PC-3 (cell line): ENCODE results near the gene TBC1D13. TPM values are rescaled to one million over a fixed set of nuclear protein-coding genes. Genes with fewer than 3 reads are reported as not detected.

ENCODE experiments used
- ATAC-seq: fragments of 200-7000 bp; cut with Tn5 transposase; 2 replicates; pipeline ENCODE4 v1.9.1; 2020; ENCODE audit warnings: mild to moderate bottlenecking, moderate library complexity
- BruUV-seq: library from RNA; stranded (reverse); fragments of 400-500 nt; replicated peaks from 2 replicates; lab custom pipeline; 2021; lab: Mats Ljungman, UMichigan
- CTCF ChIA-PET: fragments of 300-600 bp; sonication (Branson Sonifier 250); formaldehyde crosslinking; loops from one replicate; lab custom pipeline; 2022; ENCODE audit warnings: antibody characterized with exemption; lab: Charles Lee
- POLR2A ChIA-PET: fragments of 300-600 bp; sonication (Branson Sonifier 250); formaldehyde crosslinking; loops from one replicate; lab custom pipeline; 2022; ENCODE audit warnings: antibody characterized with exemption; ENCODE audit not compliant: unreplicated experiment; lab: Charles Lee
- DNase-seq: peaks from one replicate; pipeline ENCODE4 v3.0.0-alpha.2; 2015
- H2AFZ ChIP-seq: fragments of 300-600 bp; sonication (generic); 2 replicates; pipeline ENCODE4 v1.6.0; 2016; ENCODE audit warnings: antibody characterized with exemption, low read length
- H3F3A ChIP-seq: fragments of 300-600 bp; sonication (generic); one replicate; pipeline ENCODE4 v1.6.0; 2017; ENCODE audit warnings: antibody characterized with exemption, low read length, control low read depth, mild to moderate bottlenecking; ENCODE audit not compliant: unreplicated experiment
- H3K27ac ChIP-seq: fragments of 300-600 bp; sonication (generic); 2 replicates; pipeline ENCODE4 v1.5.1; 2016; ENCODE audit warnings: mild to moderate bottlenecking, low read length
- H3K27me3 ChIP-seq: fragments of 300-600 bp; sonication (generic); 2 replicates; pipeline ENCODE4 v1.6.1; 2016; ENCODE audit warnings: low read length, mixed read lengths
- H3K36me3 ChIP-seq: fragments of 300-600 bp; sonication (generic); 2 replicates; pipeline ENCODE4 v1.6.1; 2016; ENCODE audit warnings: low read depth, mixed run types, low read length, mixed read lengths
- H3K4me1 ChIP-seq: fragments of 300-600 bp; sonication (generic); 2 replicates; pipeline ENCODE4 v1.5.1; 2016; ENCODE audit warnings: low read length; ENCODE audit not compliant: insufficient read depth
- H3K4me2 ChIP-seq: fragments of 300-600 bp; sonication (generic); 2 replicates; pipeline ENCODE4 v1.6.0; 2016; ENCODE audit warnings: low read length
- H3K4me3 ChIP-seq: fragments of 300-600 bp; sonication (generic); 2 replicates; pipeline ENCODE4 v1.5.1; 2016; ENCODE audit warnings: mild to moderate bottlenecking, low read length, mixed read lengths
- H3K79me2 ChIP-seq: fragments of 300-600 bp; sonication (generic); 2 replicates; pipeline ENCODE4 v1.6.1; 2017; ENCODE audit warnings: low read length, mixed read lengths
- H3K9ac ChIP-seq: fragments of 300-600 bp; sonication (generic); 2 replicates; pipeline ENCODE4 v1.6.0; 2016; ENCODE audit warnings: mild to moderate bottlenecking, low read length
- H3K9me2 ChIP-seq: fragments of 300-600 bp; sonication (generic); replicated peaks from 2 replicates; pipeline ENCODE4 v1.6.1; 2016; ENCODE audit warnings: mixed run types, low read length, mixed read lengths
- H3K9me3 ChIP-seq: fragments of 300-600 bp; sonication (generic); 2 replicates; pipeline ENCODE4 v1.6.1; 2016; ENCODE audit warnings: low read length, mixed read lengths
- H4K20me1 ChIP-seq: fragments of 300-600 bp; sonication (generic); 2 replicates; pipeline ENCODE4 v1.6.1; 2016; ENCODE audit warnings: low read length, mixed read lengths
- CTCF ChIP-seq: fragments of 300-600 bp; sonication (generic); conservative IDR thresholded peaks from 2 replicates; pipeline ENCODE4 v1.5.1; 2017; ENCODE audit warnings: antibody characterized with exemption, low read depth, mild to moderate bottlenecking, low read length
- EZH2 ChIP-seq: fragments of 300-600 bp; sonication (generic); IDR thresholded peaks from one replicate; pipeline ENCODE4 v1.6.1; 2017; ENCODE audit warnings: antibody characterized with exemption, mild to moderate bottlenecking, low read length; ENCODE audit not compliant: unreplicated experiment
- EZH2phosphoT487 ChIP-seq: fragments of 300-600 bp; sonication (generic); IDR thresholded peaks from 2 replicates; pipeline ENCODE4 v1.6.1; 2018; ENCODE audit warnings: mild to moderate bottlenecking, antibody characterized with exemption, low read length, borderline replicate concordance
- intact Hi-C: fragments of 100-400 bp; cut with micrococcal nuclease; formaldehyde crosslinking; loops from 2 replicates; pipeline ENCODE4 v1.9.0; 2023
- total RNA-seq: library from RNA; depleted of rRNA; stranded (reverse); fragments of >200 nt; gene quantifications from 2 replicates; pipeline ENCODE4 v1.2.3, GENCODE V29; 2014

Gene TBC1D13
- total RNA-seq, 1 experiment from 2014 or later: 15.0 TPM

- H2AFZ ChIP-seq: no peak overlapping the region
- H3K9me2 ChIP-seq: no peaks in the 10 kb centered on the region
- H3K36me3 ChIP-seq: peaks cover 9% of the 10 kb centered on the region; the same call in 1 of the 2 replicates
- peaks cover 4% of the 10 kb centered on the region; the same call in 1 of the 2 replicates for H3K4me1 ChIP-seq
- no peaks in the 10 kb centered on the region for H3K9me3 ChIP-seq
- CTCF ChIA-PET: no interaction called here
- intact Hi-C loops: no loop called here
- H3K4me2 ChIP-seq: no peak overlapping the region
- 0 out of 2 replicates have a peak, but pooled peaks cover 11% of the 10 kb centered on the region for H3K79me2 ChIP-seq
- no peaks in the 10 kb centered on the region for H3K27me3 ChIP-seq
- H4K20me1 ChIP-seq: no peaks in the 10 kb centered on the region
- POLR2A ChIA-PET: no interaction called here
- no peak for DNase-seq
- no peak overlapping the region for H3K9ac ChIP-seq
- no peak overlapping the region for H3K4me3 ChIP-seq
- no peak for ATAC-seq
- H3F3A ChIP-seq: no peaks in the 10 kb centered on the region
- TF ChIP-seq EZH2 (no peak), EZH2phosphoT487 (no peak)
- no TSS peak for BruUV-seq
- H3K27ac ChIP-seq: no peak overlapping the region
Measured at GRCh38 chr9:128821584-128822406, 34.7 kb downstream of the TBC1D13 start.

- no peak overlapping the region for H2AFZ ChIP-seq
- no peaks in the 10 kb centered on the region for H3K9me2 ChIP-seq
- peaks cover 9% of the 10 kb centered on the region; the same call in 1 of the 2 replicates for H3K36me3 ChIP-seq
- no peak overlapping the region for H3K27ac ChIP-seq
- no peaks in the 10 kb centered on the region for H3K27me3 ChIP-seq
- H3K9me3 ChIP-seq: no peaks in the 10 kb centered on the region
- no peaks in the 10 kb centered on the region for H4K20me1 ChIP-seq
- no peak overlapping the region for H3K4me3 ChIP-seq
- 0 out of 2 replicates have a peak, but pooled peaks cover 11% of the 10 kb centered on the region for H3K79me2 ChIP-seq
- H3K4me1 ChIP-seq: peaks cover 4% of the 10 kb centered on the region; the same call in 1 of the 2 replicates
- TF ChIP-seq EZH2phosphoT487 (no peak), CTCF (no peak), EZH2 (no peak)
- ChIA-PET POLR2A (no interaction called here), CTCF (no interaction called here)
- no peak overlapping the region for H3K9ac ChIP-seq
- DNase-seq (no peak), ATAC-seq (no peak)
- intact Hi-C loops: no loop called here
- no TSS peak for BruUV-seq
- H3F3A ChIP-seq: no peaks in the 10 kb centered on the region
- no peak overlapping the region for H3K4me2 ChIP-seq
Measured at GRCh38 chr9:128822407-128823042, 35.5 kb downstream of the TBC1D13 start.

GRCh38 chr9:128823362-128823902, 36.4 kb downstream of the TBC1D13 start:
- H3K9ac ChIP-seq: no peak overlapping the region
- ATAC-seq (no peak), DNase-seq (no peak)
- H3K4me1 ChIP-seq: peaks cover 5% of the 10 kb centered on the region
- no peaks in the 10 kb centered on the region for H3K27me3 ChIP-seq
- no peaks in the 10 kb centered on the region for H3K9me3 ChIP-seq
- ChIA-PET POLR2A (interaction anchor here (0.6 kb wide), 1 partner anchor 659 kb away, joined by 43 read pairs; no protein-coding TSS in a partner anchor), CTCF (no interaction called here)
- no peak overlapping the region for H2AFZ ChIP-seq
- peaks cover 9% of the 10 kb centered on the region; the same call in 1 of the 2 replicates for H3K36me3 ChIP-seq
- intact Hi-C loops: no loop called here
- H3K27ac ChIP-seq: no peak overlapping the region
- no peak overlapping the region for H3K4me3 ChIP-seq
- TF ChIP-seq EZH2phosphoT487: no peak
- no peak for TF ChIP-seq EZH2
- TF ChIP-seq CTCF: no peak
- no peak overlapping the region for H3K4me2 ChIP-seq
- peaks cover 18% of the 10 kb centered on the region for H3K79me2 ChIP-seq
- no peaks in the 10 kb centered on the region for H4K20me1 ChIP-seq
- BruUV-seq: no TSS peak
- no peaks in the 10 kb centered on the region for H3K9me2 ChIP-seq
- no peaks in the 10 kb centered on the region for H3F3A ChIP-seq
